T-helper 2 cell (primary cell): ENCODE results near the gene ARMC9.
"Not testable (repeated sequence)": the region's sequence is repeated elsewhere in the genome, so short reads cannot be mapped to it uniquely, and the experiment has no call there.

Experiments used
- DNase-seq, 5 experiments: peaks; one replicate each; pipeline versions ENCODE4 v3.0.0 to v3.0.0-alpha.2; 2012 to 2022

The ARMC9 gene

DNA sequence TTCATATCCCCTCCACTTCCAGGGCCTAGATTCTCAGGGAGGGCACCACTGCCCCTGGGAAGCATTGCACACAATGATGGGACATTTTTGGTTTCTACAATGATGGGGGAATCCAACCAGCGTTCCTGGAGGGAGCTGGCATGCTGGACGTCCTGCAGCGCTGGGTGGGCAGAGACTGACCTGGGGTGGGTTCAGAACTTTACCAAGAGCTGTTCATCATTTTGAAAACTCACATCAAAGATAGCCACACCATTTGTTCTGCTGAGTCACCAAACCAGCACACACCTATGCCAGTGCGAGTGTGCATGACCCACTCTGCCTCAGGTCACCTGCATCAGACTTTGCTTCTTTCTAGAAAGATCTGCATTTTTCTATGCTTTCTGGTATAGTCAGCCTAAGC, 14.1 kb upstream of the ARMC9 start:
- DNase-seq, result no peak

DNA sequence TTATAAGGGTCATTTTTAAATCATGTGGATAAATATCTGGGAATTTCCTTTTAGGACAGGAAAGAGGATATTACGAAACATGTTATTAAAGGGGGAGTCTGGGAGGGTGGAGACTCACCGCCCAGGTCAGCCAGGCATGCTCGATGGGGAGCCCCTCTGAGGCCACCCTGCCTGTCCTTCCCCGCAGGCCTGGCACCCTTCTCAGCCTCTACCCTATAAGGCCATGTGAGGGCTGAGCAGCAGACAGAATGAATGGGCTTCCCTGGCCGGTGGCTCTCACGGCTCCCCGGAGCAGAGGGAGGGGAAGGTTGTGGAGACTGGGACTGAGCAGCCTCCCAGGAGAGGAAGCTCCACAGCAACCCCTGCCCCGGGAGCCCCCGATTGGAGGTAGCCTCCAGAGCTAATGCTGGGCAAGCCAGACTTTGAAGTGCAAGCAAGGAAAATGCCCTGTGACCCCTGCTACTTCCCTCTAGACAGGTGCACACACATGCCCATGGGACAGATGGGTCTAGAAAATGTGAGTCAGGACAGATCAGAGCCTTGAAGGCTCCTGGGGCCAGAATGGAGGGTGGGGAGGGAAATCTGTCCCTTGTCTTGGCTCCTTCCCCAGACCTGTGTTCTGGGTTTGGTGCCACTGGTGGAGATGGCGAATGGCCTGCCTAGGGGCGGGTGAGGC, 13.2 kb upstream of the ARMC9 start:
- DNase-seq, result no peak

DNA sequence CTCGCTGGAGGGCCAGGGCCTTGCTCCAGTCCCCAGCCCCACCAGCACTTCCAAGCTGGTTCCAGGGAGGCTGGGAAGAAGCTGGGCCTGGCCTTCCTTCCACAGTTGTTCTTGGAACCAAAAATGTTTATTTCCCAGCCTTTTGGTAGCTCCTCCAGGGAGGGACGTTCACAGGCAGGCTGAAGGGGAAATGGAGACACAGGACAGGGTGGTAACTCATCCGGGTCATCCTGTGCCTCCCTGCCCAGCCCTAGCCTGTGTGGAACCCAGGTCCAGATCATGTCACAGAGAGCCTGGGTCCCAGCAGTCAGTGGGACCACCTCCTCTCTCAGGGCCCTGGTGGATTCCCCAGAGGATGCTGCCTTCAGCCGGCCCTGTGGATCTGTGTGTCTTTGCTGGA, 12.5 kb upstream of the ARMC9 start:
- no peak for DNase-seq

DNA sequence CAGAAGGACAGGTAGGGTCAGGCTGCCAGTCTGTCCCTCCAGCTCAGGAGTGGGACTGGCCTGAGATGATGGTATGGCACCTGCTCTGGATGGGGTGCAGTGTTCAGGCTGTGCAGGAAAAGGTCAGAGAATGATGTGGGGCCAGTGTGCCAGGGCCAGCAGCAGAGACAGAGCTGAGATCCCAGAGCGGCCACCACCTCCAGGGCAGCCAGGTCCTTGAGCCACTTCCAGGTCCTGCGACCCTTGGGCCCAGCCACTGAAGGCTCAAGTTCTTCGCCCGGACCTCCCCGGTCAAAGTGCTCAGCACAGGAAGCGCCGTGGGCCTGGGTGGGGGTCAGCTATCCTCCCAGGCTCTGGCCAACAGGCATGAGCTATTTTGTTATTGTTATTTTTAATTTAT, 12.1 kb upstream of the ARMC9 start:
- DNase-seq, result no peak

DNA sequence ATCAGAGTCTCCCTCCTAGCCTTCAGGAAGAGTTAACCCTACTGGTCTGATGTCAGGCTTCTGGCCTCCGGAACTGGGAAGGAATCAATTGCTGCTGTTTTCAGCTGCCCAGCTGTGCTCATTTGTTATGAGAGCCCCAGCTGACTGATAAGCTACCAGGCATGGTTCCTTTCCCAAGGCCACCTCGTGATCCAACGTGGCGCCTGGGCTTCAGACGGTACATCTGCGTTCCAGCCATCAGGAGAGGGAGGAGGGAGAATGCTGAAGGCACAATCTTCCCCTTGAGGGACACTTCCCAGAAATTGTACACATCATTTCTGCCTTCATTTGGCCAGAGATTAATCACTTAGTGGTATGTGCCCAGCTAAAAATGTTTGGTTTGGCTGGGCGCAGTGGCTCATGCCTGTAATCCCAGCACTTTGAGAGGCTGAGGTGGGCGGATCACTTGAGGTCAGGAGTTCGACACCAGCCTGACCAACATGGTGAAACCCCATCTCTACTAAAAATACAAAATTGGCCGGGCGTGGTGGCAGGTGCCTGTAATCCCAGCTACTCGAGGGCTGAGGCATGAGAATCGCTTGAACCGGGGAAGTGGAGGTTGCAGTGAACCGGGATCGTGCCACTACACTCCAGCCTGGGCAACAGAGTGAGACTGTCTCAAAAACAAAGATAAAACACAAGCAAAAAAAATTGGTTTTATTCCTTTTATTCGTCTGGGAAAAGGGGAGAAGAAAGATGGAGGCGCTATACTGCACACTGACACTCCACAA, 10.5 kb upstream of the ARMC9 start:
- DNase-seq, result no peak

DNA sequence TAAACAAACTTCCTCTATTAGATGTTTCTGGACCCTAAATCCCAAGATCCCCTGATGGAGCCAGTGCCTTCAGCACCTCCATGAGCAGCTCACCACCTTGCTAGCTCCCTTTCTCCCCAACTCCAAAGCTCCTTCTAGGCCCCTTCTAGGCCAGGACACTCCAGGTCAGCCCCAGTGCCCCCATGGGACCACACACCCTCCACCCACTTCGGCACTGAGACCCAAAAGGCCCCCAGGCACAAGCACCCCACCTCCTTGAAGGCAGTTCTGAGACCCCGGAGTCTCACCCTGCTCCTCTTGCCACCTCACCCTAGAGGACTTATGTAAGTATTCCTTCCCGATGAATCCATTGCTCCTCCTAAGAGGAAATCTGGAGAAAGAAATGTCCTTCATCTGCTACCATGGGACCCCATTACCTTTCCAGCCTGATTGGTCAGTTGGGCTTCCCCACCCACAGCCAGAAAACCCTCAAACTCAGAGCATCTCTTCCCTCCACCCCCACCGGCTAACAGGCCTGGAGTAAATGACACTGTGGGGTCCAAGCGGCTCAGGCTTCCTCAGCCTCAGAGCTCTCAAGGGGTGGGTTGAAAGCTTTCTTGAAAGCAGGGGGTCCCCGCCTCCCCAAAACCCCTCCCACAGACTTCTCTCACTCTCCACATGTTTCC, 9.8 kb upstream of the ARMC9 start:
- DNase-seq, result no peak

DNA sequence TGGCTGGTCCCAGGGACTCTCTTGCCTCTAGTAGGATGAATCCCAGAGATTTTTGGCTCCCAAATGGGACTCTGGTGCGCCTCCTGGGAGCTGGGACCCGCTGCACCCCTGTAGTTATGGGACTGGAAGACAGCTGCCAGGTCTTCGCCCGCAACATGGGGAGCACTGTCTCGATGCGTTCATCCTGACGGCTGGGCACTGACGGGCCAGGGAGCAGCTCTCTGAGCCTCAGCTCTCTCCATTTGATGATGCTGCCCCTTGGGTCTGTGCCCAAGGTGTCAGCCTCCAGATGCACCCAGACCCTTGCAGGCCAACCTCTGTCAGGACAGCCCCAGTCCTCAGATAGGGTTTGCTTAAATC, 9.3 kb upstream of the ARMC9 start:
- no peak for DNase-seq

DNA sequence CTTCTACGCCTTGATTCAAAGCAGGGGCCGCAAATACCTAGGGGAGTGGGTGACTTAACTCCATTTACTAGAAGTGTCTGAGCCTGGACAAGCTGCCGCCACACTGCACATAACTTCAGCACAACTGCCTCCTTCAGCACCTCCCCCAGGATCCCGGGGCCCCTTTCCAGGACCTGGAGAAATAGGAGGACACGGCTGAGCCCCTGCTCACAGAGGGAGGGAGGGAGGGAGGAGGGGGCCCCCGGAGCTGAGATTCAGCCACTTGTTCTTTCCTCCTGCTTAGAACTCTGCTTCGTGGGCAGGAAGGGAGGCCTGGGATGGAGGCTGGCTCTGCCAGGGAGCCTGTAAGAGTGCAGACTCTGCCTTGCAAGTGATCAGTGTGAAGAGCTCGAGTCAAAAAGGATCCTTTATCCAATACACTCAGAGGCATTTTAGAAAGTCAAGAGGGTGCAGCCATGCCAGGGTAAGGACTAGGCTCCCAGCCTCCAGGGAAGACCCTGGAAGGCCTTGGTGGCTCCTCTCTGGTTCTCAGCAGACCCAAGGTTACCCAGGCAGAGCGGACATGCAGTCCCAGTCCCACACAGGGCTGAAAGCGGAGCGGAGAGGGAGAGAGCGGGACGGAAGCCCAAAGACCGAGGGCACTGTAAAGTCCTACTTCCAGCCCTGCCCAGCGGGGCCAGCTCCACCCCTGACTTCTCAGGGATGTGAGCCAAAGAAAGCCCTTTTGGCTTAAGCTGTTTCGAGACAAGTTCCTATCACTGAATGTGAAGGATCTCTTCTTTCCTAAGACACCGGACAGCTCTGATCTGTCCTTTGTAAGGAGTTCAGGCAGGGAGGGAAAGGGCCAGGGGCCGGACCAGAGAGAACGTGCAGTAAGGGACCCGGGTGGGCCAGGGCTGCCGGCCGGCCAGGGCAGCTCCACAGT, 8.6 kb upstream of the ARMC9 start:
- DNase-seq, result no peak

DNA sequence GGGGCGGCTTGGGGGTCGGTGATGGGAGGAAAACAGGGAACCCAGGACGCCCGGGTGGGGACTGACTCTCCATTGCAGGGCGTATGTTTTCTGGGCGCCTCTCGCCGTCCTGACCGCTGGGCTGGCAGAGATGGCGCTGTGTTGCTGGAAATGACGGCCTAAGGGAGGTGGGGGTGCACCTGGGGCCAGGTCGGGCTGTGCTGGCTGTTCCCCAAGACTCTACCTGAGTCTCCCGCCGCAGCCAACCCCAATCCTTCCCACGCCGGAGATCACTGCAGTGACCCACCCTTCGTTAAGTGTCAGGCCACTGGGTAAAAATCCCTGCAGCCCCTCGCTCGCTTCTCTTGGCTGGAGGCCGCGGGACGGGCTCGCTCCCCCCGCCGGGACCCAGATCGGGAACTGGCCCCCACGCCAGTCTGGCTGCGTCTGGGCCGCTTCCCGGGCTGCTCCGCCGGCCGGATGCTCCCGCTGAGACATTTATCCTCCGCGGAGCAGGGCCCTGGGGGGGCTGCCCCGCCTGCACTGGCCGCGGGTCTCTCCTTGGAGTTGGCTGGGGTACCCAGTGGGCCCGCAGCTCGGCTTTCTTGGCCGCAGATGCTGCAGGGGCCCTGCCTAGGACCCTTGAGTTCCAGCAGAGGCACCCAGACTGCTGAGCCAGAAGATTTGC, 7.8 kb upstream of the ARMC9 start:
- DNase-seq, result no peak

DNA sequence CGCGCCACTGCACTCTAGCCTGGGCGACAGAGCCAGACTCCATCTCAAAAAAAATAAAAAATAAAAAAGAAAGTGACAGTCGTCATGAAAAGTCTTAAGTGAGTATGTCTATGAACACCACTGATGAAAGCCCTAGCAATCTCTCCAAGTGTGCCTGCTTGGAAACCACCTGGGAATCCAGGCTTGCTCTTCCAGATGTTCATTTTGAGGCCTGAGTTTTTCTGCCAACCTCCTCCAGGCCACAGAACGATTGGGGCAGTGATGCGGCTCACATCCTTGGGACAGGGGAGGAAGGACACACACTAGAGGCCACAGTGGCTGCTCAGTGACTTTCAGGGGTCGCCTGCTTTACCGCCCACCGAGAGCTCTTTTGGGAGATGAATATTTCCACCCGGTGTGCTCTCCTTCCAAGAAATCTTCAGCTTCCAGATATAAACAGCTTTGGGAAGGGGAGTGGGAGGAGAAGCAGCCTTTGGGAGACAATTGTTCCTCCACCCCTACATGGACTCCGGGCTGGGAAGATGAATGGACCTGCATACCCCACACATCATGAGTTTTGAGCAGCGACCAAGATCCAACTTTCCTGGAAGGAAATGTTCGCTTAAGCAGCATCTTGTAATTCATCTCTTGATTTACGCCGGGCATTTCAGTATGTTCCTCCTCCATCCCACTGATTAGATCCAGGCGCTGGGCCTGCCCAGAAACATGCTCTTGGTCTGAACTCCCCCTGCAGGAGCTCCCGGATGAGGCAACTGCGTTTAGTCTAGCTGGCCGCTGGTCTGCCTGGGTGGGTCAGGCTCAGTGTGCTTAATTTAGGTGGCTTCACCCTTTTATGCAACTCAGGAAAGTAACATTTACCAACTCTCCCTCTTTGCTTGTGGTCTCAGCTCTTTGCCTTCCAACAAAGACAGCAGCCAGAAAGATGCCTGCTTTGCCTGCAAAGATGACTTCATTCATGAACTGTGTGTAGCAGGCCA, 6.2 kb upstream of the ARMC9 start:
- no peak for DNase-seq

DNA sequence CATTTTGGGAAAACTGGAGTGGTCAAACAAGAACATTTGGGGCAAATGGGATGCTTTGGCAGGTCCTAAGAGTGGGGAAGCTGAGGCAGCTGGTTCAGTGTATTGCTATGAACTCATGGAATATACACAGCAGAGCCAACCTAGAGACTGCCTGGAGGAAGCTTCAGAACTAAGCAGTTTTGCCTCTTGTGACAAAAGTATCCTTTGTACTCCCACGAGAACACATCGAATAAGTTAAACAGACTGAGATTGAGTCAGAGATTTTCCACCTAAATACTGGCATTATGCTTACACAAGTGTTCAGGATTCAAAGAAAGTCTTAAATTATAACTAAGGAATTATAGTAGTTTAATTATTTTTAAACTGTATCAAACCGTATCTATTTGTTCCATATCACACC, 5.2 kb upstream of the ARMC9 start:
- DNase-seq, result no peak

DNA sequence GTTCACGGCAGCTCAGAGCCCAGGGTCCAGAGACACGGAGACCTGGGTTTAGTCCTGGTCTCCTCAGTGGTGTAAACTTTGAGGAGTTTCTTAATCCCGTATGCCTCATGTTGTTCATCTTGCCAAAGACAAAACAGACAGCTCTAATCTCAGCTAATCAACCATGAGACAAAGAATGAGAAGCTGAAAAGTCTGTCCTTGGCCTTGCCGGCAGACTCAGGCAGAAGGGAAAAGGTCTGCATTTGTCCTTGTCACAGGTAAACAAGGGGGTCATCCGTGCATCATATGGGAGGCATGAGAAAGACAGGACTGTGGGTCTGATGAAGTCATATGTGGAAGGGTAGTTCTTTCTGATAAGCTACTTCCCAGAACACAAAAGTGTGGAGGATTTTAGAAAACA, 1.8 kb upstream of the ARMC9 start:
- DNase-seq, result no peak

DNA sequence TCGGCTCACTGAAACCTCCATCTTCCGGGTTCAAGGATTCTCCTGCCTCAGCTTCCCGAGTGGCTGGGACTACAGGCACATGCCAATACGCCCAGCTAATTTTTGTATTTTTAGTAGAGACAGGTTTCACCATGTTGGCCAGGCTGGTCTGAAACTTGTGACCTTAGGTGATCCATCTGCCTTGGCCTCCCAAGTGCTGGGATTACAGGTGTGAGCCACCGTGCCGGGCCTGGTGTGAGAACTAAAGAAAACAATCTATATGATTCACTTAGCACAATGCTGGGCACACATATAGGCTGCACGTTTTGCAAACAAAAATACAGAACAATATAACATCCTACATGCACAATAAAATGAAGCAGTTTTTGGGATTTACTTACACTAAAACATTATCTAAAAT, 1.2 kb upstream of the ARMC9 start:
- DNase-seq, result not testable (repeated sequence)

DNA sequence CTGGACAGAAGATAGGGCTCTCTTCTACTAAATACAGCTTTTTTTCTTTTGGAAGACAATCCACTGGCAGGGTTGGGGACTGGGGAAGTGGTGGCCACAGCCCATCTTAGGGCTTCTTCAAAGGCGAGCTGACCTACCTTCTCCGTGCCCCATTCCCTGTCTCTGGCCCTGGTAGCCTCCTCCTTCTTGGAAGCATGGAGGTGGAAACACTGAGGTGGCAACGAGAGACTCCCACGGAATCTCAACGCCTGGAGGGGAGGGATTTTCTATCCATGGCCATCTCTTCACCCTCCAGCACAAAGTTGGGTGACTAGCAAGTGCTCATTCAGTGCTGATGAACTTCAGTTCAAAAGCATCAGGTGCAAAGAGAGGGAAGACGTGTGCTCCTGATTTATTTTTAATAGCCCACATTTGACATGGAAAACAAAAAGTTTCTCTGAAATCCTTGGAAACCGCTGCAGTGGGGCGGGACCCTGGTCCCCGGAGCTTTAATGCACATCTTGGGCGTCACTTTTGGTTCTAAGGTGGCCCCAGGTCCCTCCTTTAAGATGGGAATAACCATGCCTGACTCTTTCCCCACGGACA, 633 bp upstream of the ARMC9 start:
- DNase-seq, result no peak

DNA sequence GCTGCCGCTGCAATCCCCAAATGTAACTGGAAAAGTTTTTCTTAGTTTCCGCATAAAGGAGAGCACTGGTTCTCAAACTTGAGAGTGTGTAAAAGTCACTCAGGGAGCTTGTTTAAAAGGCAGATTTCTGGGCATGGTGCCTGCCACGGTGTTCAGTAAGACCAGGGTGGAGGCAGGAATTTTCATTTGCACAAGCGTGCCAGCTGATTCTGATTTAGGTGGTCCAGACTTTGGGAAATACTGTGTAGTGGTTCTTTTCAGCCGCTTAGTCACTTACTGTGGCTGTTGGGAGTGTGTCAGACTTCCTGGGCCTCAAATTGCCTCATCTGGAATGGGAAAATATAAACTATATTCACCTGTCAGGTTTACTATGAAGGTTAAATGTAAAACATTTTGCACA, 788 bp downstream of the ARMC9 start:
- no peak for DNase-seq

DNA sequence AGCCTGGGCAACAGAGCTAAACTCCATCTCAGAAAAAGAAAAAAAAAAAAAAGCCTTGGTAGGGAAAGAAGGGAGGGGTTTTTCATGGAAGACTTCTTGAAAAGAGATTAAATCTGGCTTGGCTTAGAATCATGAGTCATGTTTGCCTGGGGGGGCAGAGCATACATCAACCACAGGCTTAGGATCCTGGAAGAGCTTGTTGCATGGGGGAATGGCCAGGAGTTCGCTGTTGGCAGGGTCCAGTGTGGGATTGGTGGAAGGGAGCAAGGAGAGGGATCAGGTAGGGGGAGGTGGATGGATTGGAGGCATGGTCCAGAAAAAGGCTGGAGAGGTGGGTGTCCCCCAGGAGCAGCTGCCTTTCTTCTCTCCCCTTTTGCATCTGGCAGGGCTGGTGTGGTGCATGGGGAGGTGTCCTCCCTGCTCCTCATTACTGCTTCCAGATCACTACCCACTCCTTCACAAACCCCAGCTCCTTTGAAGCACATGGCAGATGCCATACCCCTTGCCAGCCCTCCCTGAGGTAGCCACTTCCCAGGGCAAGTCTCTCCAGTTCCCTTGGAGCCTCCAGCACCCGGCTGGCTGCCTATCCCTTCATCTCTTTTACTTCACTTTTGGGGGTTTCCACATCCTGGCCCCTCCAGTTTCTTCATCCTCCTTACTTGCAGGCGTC, 2.5 kb downstream of the ARMC9 start:
- DNase-seq, result no peak

DNA sequence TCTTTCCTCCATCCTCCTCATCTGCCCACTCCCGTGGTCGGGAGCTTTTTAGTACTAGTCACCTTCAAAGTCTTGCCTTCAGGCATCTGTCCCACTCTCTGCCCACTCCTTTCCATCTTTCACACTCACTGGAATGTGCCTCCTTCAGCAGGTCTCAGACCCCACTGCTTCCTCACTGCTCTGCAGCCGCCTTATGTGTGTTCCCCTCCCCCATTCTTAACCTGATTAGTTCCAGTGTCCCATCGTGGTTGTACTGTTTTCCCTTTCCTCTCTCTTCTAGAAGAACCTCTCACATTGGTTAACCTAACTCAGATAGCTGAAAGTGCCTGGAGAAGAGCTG, 3.0 kb downstream of the ARMC9 start:
- no peak for DNase-seq

DNA sequence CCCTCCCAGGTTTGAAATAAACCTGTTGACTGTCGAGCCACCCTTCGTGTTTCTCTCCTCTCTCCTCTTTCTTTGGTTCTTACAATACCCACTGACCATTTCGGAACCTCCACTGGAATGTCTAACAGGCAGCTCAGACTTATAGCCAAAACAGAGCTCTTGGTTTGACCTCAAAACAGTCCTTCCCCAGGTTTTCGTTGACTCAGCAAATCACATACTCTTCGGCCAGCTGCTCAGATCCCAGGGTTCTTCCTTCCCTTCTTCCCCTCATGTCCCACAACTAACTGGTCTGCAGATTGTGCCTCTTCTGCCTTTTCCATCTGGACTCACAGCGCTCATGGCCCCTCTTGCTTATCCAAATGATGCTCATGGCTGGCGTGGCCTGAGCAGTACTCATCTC, 4.7 kb downstream of the ARMC9 start:
- no peak for DNase-seq

DNA sequence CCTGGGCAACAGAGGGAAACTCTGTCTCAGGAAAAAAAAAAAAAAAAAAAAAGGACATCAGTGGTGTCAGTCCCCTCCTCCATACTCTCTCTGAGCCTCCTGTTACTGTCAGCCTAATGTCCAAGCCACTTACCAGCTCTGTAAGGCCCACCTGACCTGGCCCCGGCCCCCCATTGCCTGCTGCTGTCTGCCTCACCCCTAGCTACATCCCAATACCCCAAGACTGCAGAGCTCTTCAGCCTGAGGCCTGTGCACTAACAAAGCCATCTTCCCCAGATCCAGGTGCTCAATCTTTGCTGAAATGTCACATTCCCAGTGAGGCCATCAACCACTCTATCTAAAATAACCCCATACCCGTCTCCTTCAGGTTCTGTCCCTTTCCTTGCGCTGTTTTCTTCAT, 5.7 kb downstream of the ARMC9 start:
- DNase-seq, result no peak

DNA sequence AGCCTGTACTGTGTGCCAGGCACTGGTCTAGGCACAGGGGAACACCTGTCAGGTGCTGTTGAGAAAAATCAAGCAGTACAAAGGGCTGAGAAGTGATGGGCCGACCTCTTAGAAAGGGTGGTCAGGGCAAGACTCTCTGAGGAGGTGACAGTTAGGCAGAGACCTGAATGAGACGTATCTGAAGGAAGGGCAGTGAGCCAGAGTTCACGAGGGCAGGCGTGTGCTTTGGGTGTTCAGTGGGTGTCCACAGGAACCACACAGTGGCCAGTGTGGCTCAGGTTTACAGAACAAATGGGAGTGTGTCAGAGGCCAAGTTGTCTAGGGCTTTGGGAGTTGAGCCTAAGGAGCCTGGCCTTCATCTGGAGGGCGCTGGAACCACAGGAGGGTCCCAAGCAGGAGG, 6.2 kb downstream of the ARMC9 start:
- DNase-seq, result no peak
